HG02763 (cell line): ENCODE data around the gene CDH4.
"Not testable (repeated sequence)": the region's sequence is repeated elsewhere in the genome, so short reads cannot be mapped to it uniquely, and the experiment has no call there.

Experiments
- ATAC-seq: cut with Tn5 transposase; IDR thresholded peaks from one replicate; pipeline ENCODE4 v1.9.1; 2021; ENCODE audit warnings: mild to moderate bottlenecking, moderate library complexity; ENCODE audit not compliant: unreplicated experiment

CDH4 gene

DNA sequence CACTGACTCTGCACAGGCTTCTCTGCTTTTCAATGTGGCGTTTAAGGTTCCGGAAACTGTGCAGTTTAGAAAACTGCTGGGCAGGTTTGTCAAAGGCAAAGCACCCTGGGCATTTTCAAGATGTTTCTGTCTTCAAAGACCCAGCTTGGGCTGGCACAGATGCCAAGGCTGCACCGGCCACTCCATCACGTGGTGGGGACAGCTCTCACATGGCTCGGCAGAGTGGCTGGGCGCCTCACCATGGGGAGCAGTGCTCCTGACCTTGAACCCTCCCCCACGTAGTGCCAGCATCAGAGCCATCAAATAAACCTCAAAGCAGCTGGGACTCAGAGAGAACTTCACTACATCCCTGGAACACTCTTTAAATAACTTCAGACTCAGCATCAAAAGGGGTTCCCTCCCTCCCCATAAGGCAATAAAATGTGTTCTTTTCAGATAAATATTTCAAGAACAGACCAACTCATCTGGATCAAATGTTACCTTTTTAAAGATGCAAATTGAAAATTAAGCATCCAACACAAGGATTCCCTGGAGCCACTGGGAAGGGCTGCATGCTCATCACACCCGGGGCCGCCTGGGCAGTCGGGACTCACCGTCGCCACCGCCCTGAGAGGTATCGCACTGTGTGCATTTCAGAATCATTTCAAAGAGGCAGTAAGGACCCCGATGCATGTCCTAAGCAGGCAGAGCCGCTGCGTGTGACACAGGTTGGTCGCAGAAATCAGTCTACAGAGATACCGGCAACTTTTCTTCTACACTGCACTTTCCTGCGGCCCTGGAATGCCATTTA lies 157.1 kb downstream of the CDH4 start:
- ATAC-seq: no peak

DNA sequence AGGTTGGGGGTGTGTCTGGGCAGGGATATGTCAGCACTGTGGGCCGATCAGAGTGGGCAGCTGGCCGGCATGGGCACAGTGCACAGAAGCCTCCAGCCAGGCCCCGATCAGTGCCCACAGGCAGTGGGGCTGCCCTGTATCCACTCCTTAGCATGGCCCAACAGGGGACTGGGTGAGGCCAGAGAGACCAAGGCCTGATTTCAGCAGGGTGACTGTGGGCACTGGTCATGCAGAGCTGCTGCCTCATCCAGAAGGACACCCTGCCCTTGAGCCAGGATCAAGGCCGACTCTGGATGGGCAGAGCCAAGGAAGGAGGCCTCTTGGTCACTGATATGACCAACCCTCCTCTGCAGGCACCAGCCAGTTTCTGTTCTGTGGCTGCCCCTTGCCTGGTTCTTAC lies 159.7 kb downstream of the CDH4 start:
- no peak for ATAC-seq

DNA sequence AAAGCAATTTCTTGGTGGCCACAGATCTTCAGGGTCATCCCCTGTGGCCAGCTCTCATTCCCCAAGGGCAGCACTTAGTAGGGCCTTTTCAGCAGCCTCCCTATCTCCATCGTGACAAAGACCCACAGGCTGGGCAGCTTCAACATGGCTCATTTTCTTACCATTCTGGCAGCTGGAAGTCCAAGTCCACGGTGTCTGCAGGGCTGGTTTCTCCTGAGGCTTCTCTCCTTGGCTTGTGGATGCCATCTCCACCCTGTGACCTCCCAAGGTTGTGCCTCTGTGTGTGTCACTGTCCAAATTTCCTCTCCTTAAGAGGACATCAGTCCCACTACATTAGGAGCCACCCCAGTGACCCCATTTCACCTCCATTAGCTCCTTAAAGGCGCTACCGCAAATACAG lies 161.7 kb downstream of the CDH4 start:
- ATAC-seq: no peak

GRCh38 chr20:61414455-61414991 lies 162.5 kb downstream of the CDH4 start:
- no peak for ATAC-seq

GRCh38 chr20:61416546-61416945 lies 164.5 kb downstream of the CDH4 start:
- no peak for ATAC-seq

GRCh38 chr20:61417221-61417941 lies 165.3 kb downstream of the CDH4 start:
- no peak for ATAC-seq

GRCh38 chr20:61419010-61419409 lies 166.9 kb downstream of the CDH4 start:
- no peak for ATAC-seq

- no peak for ATAC-seq
Observed at GRCh38 chr20:61419501-61419900, 167.4 kb downstream of the CDH4 start.

- ATAC-seq: no peak
Observed at GRCh38 chr20:61420056-61420455, 168.0 kb downstream of the CDH4 start.

GRCh38 chr20:61420781-61421180 lies 168.7 kb downstream of the CDH4 start:
- no peak for ATAC-seq

GRCh38 chr20:61422636-61423425 lies 170.8 kb downstream of the CDH4 start:
- no peak for ATAC-seq

GRCh38 chr20:61424011-61424627 lies 172.1 kb downstream of the CDH4 start:
- no peak for ATAC-seq

DNA sequence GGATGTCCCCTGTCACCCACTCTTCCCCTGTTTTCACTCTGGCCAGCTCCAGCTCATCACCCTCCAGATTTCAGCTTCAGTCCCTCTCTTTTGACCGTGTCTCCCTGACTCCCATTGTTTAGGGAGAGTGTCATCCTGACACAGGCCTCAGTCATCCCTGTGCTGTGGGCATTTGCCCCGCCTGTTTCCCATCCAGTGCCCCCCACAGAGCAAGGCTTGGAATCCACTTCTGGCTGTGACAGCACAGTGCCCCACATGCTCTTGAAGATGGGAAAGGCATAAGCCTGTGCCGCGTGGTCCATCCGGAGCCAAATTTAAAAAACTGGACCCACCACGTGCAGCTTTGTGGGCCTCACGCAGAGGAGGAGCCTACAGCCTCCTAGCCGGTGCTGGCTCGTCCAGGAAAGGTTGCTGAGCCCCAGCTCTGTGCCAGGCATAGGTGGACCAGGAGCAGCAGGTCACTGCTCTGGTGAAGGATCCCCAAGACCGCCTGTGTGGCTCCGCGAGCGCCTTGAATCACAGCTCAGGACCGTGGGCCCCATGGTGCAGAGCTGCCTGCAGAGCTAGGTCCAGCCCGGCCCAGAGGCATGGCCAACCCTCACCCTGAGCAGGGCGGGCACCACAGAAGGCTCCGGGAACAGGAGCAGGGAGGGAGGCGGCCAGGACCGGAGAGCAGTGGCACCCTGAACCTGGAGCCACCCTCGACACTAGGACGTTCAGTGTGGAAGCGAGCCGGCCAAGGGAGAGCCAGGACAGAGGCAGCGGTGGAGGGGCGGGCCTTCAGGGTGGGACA lies 172.8 kb downstream of the CDH4 start:
- ATAC-seq: no peak

DNA sequence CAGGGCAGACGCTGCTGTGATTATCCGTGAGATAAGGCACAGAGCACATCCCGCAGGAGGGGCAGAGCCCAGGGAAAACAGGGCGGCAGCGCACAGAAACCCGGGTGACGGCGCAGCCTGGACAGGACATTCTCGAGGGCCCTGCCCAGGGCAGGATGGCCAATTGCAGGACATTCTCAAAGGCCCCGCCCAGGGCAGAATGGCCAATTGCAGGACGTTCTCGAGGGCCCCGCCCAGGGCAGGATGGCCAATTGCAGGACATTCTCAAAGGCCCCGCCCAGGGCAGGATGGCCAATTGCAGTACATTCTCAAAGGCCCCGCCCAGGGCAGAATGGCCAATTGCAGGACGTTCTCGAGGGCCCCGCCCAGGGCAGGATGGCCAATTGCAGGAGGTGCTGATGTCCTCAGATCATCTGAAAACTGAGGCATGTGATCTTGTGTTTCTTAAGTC lies 173.5 kb downstream of the CDH4 start:
- not testable (repeated sequence) for ATAC-seq

DNA sequence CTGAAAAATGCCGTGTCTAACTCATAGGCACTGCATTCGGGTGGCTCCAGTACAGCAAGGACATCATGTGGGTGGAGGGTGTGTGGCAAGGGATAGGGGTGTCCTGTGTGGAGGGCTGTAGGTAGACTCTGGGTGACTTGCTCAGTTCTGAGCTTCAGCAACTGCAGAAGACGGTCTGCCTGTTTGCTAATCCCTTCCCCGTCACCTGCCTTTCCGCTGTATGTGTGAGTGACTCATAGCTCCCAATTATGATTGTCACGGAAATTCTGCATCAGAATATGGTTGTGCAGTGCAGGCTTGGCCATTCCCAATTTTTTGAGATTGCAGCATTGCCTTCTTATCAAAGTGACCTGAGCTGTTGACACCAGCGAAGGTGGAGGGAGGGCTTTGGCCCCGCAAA lies 174.3 kb downstream of the CDH4 start:
- ATAC-seq: no peak

DNA sequence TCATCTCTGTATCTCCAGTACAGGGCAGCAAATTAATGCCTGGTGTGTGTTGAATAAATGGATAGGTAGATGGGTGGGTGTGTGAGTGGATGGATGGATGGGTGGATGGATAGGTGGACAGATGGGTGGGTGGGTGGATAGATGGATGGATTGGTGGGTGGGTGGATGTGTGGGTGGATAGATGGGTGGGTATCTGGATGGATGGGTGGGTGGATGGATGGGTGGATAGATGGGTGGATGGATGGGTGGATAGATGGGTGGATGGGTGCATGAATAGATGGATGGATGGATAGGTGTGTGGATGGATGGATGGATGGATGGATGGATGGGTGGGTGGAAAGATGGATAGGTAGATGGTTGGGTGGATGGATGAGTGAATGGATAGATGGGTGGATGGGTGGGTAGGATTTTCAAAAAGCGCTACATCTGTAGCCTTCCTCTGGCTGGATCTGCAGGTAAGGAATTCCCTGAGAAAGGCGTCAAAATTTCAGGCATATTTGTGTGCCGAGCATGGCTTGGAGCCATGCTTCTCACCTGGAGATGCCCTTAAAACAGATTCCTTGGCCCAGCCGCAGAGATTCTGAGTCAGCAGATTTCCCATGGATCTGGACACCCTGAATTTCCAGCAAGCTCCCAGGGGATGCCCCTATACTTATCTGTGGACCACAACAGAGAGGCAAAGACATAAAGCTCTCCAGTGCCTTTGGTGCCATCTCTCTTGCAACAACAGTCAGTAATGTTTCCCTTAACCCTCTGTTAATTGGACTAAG lies 177.6 kb downstream of the CDH4 start:
- ATAC-seq: no peak

DNA sequence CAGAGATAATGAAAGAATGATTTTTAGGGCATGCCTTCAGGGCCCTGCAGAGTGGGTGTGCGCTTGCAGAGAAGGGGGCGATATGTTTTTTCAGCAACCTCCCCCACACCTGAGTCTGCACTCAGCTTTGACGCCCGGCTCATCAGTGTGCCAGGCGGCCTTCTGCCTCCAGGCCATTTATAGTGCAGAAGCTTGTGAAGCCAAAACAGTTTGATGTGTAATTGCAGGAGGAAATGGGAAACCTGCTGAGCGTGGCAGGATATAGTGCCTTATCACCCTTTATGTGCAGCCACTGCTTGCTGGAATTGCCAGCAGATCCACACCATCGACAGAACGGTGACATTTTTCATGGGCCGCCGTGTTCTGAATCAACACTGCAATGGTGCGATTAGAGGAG lies 178.2 kb downstream of the CDH4 start:
- no peak for ATAC-seq

DNA sequence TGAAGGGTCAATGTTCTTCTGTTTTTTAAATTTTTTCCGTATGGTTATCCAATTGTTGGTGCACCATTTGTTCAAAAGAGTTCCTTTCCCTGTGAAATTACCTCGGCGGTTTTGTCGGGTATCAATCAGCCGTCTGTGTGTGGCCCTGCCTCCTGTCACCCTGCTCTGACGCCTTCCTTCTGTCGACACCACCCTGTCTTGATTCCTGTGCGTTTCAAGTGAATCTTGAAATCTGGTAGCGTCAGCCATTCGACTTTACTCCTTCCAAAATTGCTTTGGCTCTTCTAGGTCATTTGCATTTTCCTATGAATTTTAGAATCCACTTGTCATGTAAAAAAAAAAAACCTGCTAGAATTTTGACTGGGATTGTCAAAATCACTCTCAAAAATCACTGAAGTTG lies 181.1 kb downstream of the CDH4 start:
- ATAC-seq: no peak

DNA sequence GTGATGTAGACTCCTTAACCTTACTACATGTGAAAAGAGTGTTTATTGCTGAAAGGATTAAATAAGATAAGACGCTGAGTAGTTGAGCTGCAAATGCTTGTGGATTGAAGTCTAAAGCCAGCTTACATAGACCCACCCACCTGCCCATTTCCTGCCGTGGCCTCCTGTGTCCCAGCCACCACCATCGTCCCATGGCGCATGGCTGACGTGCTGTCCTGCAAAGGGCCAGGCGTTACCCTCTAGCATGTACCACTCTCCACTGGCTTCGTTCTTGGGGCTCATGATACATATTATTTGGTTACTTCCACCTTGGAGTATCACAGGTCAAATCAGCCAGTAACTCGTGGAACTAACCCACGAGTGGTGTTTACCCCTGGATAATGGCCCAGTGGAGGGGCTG lies 181.8 kb downstream of the CDH4 start:
- no peak for ATAC-seq
